Neural progenitor cell (in vitro differentiated cells): ENCODE results near the gene FAM13C. TPM values are rescaled to one million over a fixed set of nuclear protein-coding genes. Genes with fewer than 3 reads are reported as not detected.

Experiments used
- DNase-seq: peaks from one replicate; pipeline ENCODE4 v3.0.0-alpha.2; 2016; ENCODE audit warnings: low spot score
- H2AFZ ChIP-seq: fragments of 200-600 bp; sonication (generic); replicated peaks from 2 replicates; pipeline ENCODE4 v1.6.1; 2016; ENCODE audit warnings: antibody characterized with exemption
- H3F3A ChIP-seq: fragments of 200-600 bp; sonication (generic); 2 replicates; pipeline ENCODE4 v1.6.1; 2016; ENCODE audit warnings: antibody characterized with exemption, low read depth
- H3K27ac ChIP-seq: fragments of 200-600 bp; sonication (generic); 2 replicates; pipeline ENCODE4 v1.5.1; 2016; ENCODE audit warnings: mild to moderate bottlenecking
- H3K27me3 ChIP-seq: fragments of 200-600 bp; sonication (generic); 2 replicates; pipeline ENCODE4 v1.6.1; 2016; ENCODE audit warnings: mild to moderate bottlenecking, moderate library complexity
- H3K36me3 ChIP-seq: fragments of 200-600 bp; sonication (generic); 2 replicates; pipeline ENCODE4 v1.5.1; 2016
- H3K4me1 ChIP-seq: fragments of 200-600 bp; sonication (generic); 2 replicates; pipeline ENCODE4 v1.6.1; 2016; ENCODE audit warnings: mixed run types
- H3K4me2 ChIP-seq: fragments of 200-600 bp; sonication (generic); 2 replicates; pipeline ENCODE4 v1.6.1; 2016
- H3K4me3 ChIP-seq: fragments of 200-600 bp; sonication (generic); 2 replicates; pipeline ENCODE4 v1.5.1; 2016
- H3K79me2 ChIP-seq: fragments of 200-600 bp; sonication (generic); 2 replicates; pipeline ENCODE4 v1.6.1; 2016; ENCODE audit warnings: low read depth
- H3K9ac ChIP-seq: fragments of 200-600 bp; sonication (generic); 2 replicates; pipeline ENCODE4 v1.6.1; 2016
- H3K9me3 ChIP-seq: fragments of 200-600 bp; sonication (generic); 2 replicates; pipeline ENCODE4 v1.5.1; 2016; ENCODE audit warnings: low read depth
- H4K20me1 ChIP-seq: fragments of 200-600 bp; sonication (generic); 2 replicates; pipeline ENCODE4 v1.6.1; 2016; ENCODE audit warnings: low read depth
- H3K27ac Mint-ChIP-seq: 3 replicates; pipeline ENCODE4 v1.8.0; 2021; ENCODE audit warnings: mixed read lengths
- H3K27me3 Mint-ChIP-seq: 2 replicates; pipeline ENCODE4 v1.8.0; 2022; ENCODE audit warnings: low read depth, mild to moderate bottlenecking, inconsistent platforms, moderate library complexity, mixed read lengths; ENCODE audit not compliant: insufficient read depth
- H3K36me3 Mint-ChIP-seq: 3 replicates; pipeline ENCODE4 v1.8.0; 2021; ENCODE audit warnings: mixed read lengths
- H3K4me1 Mint-ChIP-seq: 3 replicates; pipeline ENCODE4 v1.8.0; 2021; ENCODE audit warnings: mixed read lengths
- H3K4me3 Mint-ChIP-seq: 3 replicates; pipeline ENCODE4 v1.8.0; 2021; ENCODE audit warnings: mild to moderate bottlenecking, moderate library complexity, mixed read lengths
- H3K9me3 Mint-ChIP-seq: 3 replicates; pipeline ENCODE4 v1.8.0; 2020; ENCODE audit warnings: mixed read lengths
- CTCF ChIP-seq: fragments of 200-600 bp; sonication (generic); IDR thresholded peaks from 2 replicates; pipeline ENCODE4 v1.5.1; 2017; ENCODE audit warnings: antibody characterized with exemption, mild to moderate bottlenecking
- EZH2 ChIP-seq: fragments of 200-600 bp; sonication (generic); IDR thresholded peaks from 2 replicates; pipeline ENCODE4 v1.6.1; 2017; ENCODE audit warnings: antibody characterized with exemption, mild to moderate bottlenecking, moderate library complexity
- EZH2phosphoT487 ChIP-seq: fragments of 200-600 bp; sonication (generic); IDR thresholded peaks from 2 replicates; pipeline ENCODE4 v1.6.1; 2017; ENCODE audit warnings: antibody characterized with exemption
- total RNA-seq: library from RNA; depleted of rRNA; stranded (reverse); fragments of >200 nt; gene quantifications from 2 replicates; pipeline ENCODE4 v1.2.3, GENCODE V29; 2015; ENCODE audit warnings: low replicate concordance

Gene FAM13C
- total RNA-seq, 1 donor from 2014 or later, result 3.1 TPM

- Histone ChIP-seq H3K27me3 (no peaks in the 10 kb centered on the region), H3K79me2 (no peaks in the 10 kb centered on the region), H3F3A (no peaks in the 10 kb centered on the region), H3K4me1 (no peaks in the 10 kb centered on the region), H4K20me1 (no peaks in the 10 kb centered on the region), H3K9me3 (no peaks in the 10 kb centered on the region), H2AFZ (no peak overlapping the region), H3K4me3 (no peak overlapping the region), H3K36me3 (no peaks in the 10 kb centered on the region), H3K9ac (no peak overlapping the region), H3K4me2 (no peak overlapping the region), H3K27ac (no peak overlapping the region)
- no peaks in the 10 kb centered on the region for H3K36me3 Mint-ChIP-seq
- peaks cover 3% of the 10 kb centered on the region for H3K27me3 Mint-ChIP-seq
- DNase-seq, result no peak
- H3K4me3 Mint-ChIP-seq, result no peak overlapping the region
- no peak overlapping the region for H3K27ac Mint-ChIP-seq
- TF ChIP-seq EZH2phosphoT487, result no peak
- peaks cover 15% of the 10 kb centered on the region for H3K9me3 Mint-ChIP-seq
- no peaks in the 10 kb centered on the region for H3K4me1 Mint-ChIP-seq
These were observed 35.6 kb upstream of the FAM13C start for GRCh38 chr10:59397961-59398360.

- peaks cover 12% of the 10 kb centered on the region for H3K9me3 Mint-ChIP-seq
- Histone ChIP-seq H3K4me3 (no peak overlapping the region), H3K4me1 (no peaks in the 10 kb centered on the region), H2AFZ (no peak overlapping the region), H3K9me3 (no peaks in the 10 kb centered on the region), H3K4me2 (no peak overlapping the region), H4K20me1 (no peaks in the 10 kb centered on the region), H3K36me3 (no peaks in the 10 kb centered on the region), H3K79me2 (no peaks in the 10 kb centered on the region), H3K27ac (no peak overlapping the region), H3K27me3 (peaks cover 7% of the 10 kb centered on the region), H3F3A (no peaks in the 10 kb centered on the region), H3K9ac (no peak overlapping the region)
- H3K36me3 Mint-ChIP-seq, result no peaks in the 10 kb centered on the region
- peaks cover 3% of the 10 kb centered on the region for H3K27me3 Mint-ChIP-seq
- DNase-seq, result no peak
- no peaks in the 10 kb centered on the region for H3K4me1 Mint-ChIP-seq
- TF ChIP-seq EZH2, result no peak
- H3K4me3 Mint-ChIP-seq, result no peak overlapping the region
- no peak overlapping the region for H3K27ac Mint-ChIP-seq
These were observed 33.6 kb upstream of the FAM13C start for GRCh38 chr10:59395984-59396383.

- Histone ChIP-seq H4K20me1 (no peaks in the 10 kb centered on the region), H2AFZ (no peak overlapping the region), H3K4me3 (no peak overlapping the region), H3K36me3 (no peaks in the 10 kb centered on the region), H3K27ac (no peak overlapping the region), H3K4me2 (no peak overlapping the region), H3K4me1 (peaks cover 4% of the 10 kb centered on the region), H3K9me3 (no peaks in the 10 kb centered on the region), H3K9ac (no peak overlapping the region), H3K27me3 (peaks cover 31% of the 10 kb centered on the region), H3K79me2 (no peaks in the 10 kb centered on the region), H3F3A (no peaks in the 10 kb centered on the region)
- TF ChIP-seq EZH2phosphoT487, result no peak
- TF ChIP-seq CTCF, result no peak
- TF ChIP-seq EZH2, result no peak
- Mint-ChIP-seq H3K36me3 (no peaks in the 10 kb centered on the region), H3K27ac (no peak overlapping the region), H3K4me1 (peaks cover 3% of the 10 kb centered on the region), H3K9me3 (peaks cover 3% of the 10 kb centered on the region), H3K4me3 (no peak overlapping the region), H3K27me3 (peaks cover 1% of the 10 kb centered on the region)
- DNase-seq, result no peak
These were observed 31.0 kb upstream of the FAM13C start for GRCh38 chr10:59393349-59393748.

DNA sequence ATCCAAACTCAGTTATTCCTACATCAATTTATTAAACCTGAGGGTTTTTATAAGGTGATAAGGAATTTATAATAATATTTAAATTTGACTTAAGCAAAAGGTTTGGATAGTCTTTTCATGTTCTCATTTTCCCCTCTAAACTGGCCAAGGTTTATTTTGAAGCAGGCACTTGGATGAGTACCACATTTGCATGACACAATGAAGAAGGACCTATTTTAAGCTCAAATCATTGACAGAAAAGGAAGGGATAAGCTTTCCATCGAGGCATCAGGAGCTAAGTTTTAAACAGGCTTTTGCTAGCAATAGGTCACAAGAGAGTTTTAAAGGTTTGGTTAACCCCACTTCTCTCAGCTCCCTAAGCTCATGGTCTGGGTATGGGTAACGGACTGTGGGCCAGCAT is 28.7 kb upstream of the FAM13C start:
- no peaks in the 10 kb centered on the region for H3K36me3 Mint-ChIP-seq
- H3K9me3 Mint-ChIP-seq, result no peaks in the 10 kb centered on the region
- no peak for DNase-seq
- Histone ChIP-seq H3K27me3 (peaks cover 49% of the 10 kb centered on the region), H3K79me2 (no peaks in the 10 kb centered on the region), H3F3A (peaks cover 7% of the 10 kb centered on the region), H3K9ac (no peak overlapping the region), H2AFZ (no peak overlapping the region), H3K4me3 (no peak overlapping the region), H3K4me1 (peaks cover 15% of the 10 kb centered on the region), H3K36me3 (no peaks in the 10 kb centered on the region), H4K20me1 (peaks cover 2% of the 10 kb centered on the region), H3K27ac (no peak overlapping the region), H3K9me3 (no peaks in the 10 kb centered on the region), H3K4me2 (no peak overlapping the region)
- no peak overlapping the region for H3K27ac Mint-ChIP-seq
- H3K4me1 Mint-ChIP-seq, result peaks cover 10% of the 10 kb centered on the region
- TF ChIP-seq CTCF (no peak), EZH2phosphoT487 (no peak), EZH2 (no peak)
- H3K4me3 Mint-ChIP-seq, result no peak overlapping the region
- peaks cover 4% of the 10 kb centered on the region for H3K27me3 Mint-ChIP-seq
